ENCODE results near the gene MRPS34.

GRCh38 chr16:1752853-1753252 is 20.1 kb downstream of the MRPS34 start:
- TF ChIP-seq CTCF (IDR thresholded peaks at IDR 0.05) (no peak), POLR2A (IDR thresholded peaks at IDR 0.05) (no peak), EP300 (IDR thresholded peaks at IDR 0.05) (no peak)
